Esophagus mucosa (tissue), 1 donor: ENCODE results near the gene TMEM82. TPM values are rescaled to one million over a fixed set of nuclear protein-coding genes. Genes with fewer than 3 reads are reported as not detected.
"Not testable (repeated sequence)": the region's sequence is repeated elsewhere in the genome, so short reads cannot be mapped to it uniquely, and the experiment has no call there.

ENCODE experiments used
- ATAC-seq: fragments of 200-7000 bp; cut with Tn5 transposase; one replicate; pipeline ENCODE4 v1.9.1; 2020
- total RNA-seq: library from RNA; stranded (reverse); gene quantifications from one replicate; pipeline ENCODE4 v1.2.4, GENCODE V29; 2023
- donor health status: DM: yes; HTN: yes; CAD: no.

Gene TMEM82
- not detected for total RNA-seq

DNA sequence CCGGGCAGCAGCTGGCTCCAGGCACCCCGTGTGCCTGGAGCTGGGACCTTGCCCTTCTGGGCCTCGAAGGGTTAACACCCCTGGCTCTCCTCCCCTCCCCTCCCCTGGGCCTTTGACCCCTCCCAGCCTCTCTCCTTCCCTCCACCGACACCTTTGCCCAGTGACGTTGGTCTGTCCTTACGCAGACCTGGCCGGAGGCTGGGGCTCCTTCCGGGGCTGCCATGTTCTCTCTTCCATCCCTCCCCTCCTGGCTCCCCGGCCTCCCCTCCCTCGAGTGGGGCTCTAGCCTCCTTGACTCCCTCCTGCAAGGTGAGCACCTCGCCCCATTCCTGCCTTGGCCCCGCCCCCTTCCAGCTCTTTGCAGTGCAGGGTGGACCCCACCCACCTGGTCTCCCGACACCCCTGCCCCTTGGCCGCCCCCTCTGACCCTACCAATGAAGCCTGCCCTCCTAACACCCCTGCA lies at the start of gene TMEM82:
Gene TMEM82, plus strand, starts transcription at position 161 of the 463 bp plus-strand sequence. Its CDS starts 61 bp downstream, at position 222.
- no peak for ATAC-seq

DNA sequence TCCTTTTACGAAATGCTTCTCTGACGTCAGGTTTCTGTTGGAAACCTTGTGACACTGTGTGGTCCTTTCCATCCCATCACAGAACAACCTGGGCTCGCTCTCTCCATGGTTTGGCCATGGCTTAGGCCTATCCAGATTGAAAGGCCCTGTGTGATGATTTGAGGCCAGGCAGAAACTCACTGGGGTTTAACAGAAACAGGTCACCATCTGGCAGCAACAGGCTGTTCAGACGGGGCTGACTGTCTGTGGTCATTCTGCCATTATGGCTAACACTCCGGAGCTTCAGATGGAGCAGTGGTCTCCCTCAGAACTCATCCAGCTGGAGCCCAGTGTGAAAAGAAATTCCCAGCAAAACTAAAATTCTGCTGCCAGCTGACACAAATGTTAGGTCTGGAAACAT lies 48.9 kb upstream of the TMEM82 start:
- no peak for ATAC-seq

DNA sequence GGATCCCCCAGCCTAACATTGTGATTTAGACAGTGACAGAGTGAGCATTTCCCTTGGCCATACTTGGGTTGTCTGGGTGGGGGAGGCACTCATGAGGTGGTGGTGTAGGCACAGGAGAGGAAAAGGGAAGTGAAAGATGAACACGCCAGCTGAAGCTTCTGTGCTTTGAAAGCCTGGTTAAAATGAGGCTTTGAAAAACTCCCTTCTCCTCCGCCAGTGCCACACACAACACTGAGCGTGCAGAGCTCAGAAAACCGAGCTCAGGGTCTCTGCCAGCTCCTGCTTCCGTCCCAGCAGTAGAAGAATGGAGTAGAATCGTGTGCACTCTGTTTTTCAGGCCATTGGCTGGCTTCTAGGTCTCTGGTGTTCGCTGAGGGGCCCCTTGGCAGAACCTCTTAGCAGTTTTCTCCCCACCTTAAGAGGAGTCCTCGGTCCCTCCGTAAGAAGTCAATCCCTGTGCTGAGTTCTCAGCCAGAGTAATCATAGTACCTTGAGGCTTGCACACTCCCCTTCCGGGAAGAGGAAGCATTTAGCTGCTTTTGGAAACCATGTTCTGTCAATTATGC lies 45.3 kb upstream of the TMEM82 start:
- ATAC-seq, result peak; percentile 55

DNA sequence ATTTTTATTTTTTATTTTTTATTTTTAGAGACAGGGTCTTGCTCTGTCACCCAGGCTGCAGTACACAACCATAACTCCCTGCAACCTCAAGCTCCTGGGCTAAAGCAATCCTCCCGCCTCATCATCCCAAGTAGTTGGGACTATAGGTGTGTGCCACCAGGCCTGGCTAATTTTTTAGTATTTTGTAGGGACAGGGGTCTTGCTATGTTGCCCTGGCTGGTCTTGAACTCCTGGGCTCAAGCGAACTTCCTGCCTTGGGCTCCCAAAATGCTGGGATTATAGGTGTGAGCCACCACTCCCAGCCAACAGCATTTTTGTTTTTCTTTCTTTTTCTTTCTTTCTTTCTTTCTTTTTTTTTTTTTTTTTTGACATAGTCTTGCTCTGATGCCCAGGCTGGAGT lies 44.1 kb upstream of the TMEM82 start:
- no peak for ATAC-seq

DNA sequence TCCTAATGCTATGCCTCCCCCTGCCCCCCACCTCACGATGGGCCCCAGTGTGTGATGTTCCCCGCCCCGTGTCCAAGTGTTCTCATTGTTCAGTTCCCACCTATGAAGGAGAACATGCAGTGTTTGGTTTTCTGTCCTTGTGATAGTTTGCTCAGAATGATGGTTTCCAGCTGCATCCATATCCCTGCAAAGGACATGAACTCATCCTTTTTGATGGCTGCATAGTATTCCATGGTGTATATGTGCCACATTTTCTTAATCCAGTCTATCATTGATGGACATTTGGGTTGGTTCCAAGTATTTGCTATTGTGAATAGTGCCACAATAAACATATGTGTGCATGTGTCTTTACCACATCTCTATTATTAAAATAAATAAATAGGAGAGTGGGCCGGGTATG lies 43.0 kb upstream of the TMEM82 start:
- not testable (repeated sequence) for ATAC-seq

DNA sequence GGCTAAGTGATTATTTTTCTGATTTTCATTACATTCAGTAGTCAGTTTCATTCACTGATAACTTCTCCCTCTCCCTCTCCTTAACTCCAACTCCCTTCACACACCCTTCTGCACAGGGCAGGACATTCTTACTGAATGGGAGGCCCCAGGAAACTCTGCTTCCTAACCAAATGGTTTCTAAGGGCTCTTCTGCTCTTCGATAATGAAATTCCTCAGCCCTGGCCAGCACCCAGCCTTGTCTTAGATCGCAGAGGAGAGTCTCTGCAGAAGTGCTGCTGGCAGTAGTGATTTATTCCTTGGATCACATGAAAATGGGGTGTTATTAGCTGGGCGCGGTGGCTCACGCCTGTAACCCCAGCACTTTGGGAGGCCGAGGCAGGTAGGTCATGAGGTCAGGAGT lies 41.8 kb upstream of the TMEM82 start:
- ATAC-seq, result no peak

DNA sequence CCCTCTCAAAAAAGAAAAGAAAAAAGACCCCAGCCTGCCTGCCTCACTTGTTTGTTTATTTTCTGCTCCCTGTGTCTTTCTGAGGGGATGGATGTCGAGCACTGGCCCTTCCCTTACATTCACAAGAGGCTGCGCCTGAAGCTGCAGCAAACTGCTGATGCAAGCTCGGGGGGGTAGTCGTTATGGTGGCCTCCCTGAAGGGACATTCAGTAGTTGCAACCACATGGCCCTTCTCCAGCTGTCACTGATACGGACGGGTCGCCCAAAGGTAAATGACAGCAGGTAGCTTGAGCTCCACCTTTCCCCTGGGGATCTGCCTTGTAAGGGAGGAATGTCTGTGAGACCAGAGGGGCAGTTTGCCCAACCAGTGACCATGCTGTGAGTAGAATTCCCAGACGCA lies 40.5 kb upstream of the TMEM82 start:
- no peak for ATAC-seq

DNA sequence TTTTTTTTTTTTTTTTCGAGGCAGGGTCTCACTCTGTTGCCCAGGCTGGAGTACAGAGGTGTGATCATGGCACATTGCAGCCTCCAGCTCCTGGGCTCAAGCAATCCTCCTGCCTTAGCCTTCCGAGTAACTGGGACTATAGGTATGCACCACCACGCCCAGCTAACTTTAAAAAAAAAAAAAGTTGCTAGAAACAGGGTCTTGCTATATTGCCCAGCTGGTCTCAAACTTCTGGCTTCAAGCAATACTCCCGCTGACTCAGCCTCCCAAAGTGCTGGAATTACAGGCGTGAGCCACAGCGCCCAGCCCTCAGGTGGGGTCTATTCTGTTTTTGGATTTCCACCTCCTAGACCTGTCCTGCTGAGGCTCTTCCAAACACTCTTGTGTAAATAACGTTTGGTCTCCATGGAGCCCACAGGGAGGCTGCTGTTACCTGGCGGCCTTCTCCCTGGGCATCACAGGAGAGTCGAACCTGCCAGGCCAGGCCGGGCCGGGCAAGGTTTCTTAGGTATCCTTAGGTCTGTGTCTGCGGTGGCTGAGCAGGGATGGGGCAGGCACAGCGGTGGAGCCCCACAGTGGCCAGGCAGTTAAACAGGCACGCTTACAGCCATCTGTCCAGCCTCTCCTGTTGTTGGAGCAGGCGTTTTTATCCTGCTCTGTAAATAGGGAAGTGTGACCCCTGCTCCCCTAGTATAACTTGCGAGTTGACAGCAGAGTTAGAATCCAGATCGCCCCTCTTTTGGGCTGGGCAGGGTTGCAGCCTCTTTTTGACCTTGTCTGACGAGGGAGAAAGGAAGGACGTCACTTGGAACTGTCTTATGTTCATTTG lies 39.4 kb upstream of the TMEM82 start:
- ATAC-seq, result peak; percentile 72

DNA sequence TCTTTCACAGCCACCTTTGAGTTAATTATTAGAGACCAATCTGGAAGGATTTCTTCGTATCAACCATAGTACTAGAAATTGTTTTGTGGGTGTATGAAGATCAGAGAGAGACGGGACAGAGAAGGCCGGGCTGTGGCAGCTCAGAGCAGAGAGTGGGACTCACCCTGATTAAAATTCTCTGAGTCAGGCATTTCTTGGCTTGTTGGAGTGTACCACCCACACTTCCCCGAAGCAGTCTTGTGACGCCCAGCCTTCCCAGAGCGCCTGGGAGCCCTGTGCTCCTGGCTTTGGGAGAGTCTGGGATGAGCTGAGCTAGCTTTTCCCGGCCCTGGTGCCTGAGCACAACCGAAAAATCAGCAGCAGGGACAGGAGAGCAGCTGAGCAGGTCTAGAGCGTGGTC lies 38.7 kb upstream of the TMEM82 start:
- ATAC-seq, result peak; percentile 92

DNA sequence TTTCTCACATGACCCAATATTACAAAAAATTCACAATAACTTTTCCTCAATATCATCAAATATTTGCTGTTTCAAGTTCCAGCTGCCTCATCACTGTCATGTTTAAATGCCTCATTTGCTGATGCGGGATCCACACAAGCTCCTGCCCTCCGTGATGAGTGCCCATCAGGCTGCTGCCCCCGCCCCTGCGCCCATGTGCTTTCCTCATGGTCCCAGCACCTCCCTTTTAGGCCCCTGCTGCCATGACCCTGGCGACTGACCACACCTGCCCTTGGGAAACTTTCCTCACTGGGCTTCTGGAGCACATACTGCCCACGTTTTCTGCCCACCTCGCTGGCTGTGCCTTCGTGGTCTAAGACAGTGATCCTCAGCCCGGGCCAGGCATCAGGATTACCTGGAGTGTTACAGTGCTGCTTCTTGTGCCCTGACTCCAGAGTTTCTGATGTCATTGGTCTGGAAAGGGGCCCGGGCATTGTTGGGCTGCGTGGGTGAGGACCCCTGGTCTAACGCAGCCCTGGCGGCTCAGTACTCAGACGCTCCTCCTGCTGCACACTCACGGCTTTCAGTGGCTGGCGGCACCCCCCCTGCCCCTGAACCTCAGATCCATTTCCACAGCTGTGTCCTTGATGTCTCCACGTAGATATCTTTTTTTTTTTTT lies 37.6 kb upstream of the TMEM82 start:
- ATAC-seq, result no peak

DNA sequence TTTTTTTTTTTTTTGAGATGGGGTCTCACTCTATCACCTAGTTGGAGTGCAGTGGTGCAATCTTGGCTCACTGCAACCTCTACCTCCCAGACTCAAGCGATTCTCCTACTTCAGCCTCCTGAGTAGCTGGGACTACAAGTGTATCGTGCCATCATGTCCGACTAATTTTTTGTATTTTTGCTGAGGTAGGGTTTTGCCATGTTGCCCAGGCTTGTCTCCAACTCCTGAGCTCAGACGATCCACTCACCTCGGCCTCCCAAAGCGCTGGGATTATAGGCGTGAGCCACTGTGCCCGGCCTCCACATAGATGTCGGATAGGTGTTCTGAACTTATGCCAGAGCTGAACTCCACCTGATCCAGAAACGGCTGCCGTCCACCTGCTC lies 37.1 kb upstream of the TMEM82 start:
- ATAC-seq, result no peak

DNA sequence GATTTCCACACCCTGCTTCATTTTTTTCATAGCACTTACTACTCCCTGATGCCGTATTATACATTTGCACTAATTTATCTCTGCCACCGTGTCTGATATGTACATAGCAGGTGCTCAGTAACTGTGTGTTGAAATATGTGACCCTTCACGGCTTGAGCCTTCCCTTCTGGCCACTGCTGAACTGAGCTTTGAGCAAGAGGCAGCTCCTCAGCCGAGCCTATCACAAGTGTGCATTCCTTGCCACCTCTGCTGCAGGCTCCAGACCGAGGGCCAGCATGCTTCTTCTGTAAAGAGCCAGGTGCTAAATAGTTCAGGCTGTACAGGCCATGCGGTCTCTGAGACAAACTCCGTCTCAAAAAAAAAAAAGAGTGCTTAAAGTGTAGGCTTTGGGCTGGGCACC lies 35.5 kb upstream of the TMEM82 start:
- ATAC-seq, result no peak

DNA sequence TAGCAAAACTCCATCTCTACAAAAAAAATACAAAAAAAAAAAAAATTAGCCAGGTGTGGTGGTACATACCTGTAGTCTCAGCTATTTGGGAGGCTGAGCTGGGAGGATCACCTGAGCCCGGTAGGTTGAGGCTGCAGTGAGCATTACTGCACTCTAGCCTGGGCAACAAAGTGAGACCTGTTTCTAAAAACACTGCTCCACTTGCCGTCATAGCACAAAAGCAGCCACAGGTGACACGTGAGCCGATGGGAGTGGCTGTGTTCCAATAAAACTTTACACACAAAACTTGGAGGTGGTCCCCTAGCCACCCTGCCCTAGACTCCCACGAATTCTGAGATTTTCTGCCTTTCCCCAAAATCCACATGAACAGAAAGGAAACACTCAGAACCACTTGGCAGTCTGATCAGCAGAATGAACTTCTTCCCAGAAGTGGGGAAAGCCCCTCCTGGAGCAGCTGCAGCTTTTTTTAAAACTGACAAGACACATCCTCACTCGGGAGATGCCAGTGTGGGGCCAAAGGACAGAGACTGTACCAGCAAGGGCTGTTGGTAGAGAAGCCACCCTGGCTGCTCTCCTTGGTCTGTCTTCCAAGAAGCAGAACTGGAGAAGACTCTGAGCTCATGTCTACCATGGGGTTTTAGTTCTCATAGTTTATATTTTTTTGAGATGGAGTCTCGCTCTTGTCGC lies 34.9 kb upstream of the TMEM82 start:
- no peak for ATAC-seq

DNA sequence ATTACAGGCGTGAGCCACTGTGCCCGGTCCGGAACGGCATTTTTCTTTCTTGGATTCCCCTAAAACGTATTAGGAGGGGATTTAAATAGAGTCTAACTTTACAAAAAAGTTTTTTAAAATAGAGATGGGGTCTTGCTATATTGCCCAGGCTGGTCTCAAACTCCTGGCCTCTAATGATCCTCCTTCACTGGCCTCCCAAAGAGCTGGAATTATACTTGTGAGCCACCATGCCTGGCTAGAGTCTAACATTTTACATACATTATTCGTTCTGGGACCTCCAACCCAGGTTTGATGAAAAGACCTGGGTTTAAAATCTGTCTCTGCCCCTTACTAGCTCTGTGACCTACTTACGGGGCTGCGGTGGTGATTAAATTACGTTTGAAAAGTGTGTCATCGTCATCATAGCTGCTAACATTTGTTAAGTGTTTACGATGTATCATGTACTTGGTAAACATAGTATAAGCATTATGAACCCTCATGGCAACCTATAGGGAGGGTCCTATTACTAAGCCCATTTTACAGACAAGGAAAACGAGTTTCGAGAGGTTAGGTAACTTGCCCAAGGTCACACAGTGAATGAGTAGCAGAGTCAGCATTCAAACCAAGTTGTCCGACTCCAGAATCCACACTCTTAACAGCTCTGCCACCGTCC lies 33.7 kb upstream of the TMEM82 start:
- peak; percentile 60 for ATAC-seq

DNA sequence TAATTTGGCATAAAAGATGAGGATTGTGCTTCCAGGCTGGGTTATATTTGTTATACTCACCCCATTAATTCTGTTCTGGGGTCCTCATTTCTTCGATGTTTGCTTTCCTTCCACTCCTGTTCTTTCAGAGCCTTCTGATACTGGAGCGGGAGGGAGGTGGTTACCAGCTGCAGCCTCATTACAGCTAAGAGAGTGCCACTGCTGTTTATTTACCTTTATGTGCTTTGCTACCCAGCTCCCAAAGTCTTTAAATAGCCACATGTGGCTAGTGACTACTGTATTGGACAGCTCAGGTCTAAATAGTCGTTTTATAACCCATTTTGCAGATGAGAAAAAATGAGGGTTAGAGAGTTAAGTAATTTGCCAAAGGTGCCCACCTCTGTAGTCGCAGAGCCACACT lies 33.1 kb upstream of the TMEM82 start:
- ATAC-seq, result no peak

DNA sequence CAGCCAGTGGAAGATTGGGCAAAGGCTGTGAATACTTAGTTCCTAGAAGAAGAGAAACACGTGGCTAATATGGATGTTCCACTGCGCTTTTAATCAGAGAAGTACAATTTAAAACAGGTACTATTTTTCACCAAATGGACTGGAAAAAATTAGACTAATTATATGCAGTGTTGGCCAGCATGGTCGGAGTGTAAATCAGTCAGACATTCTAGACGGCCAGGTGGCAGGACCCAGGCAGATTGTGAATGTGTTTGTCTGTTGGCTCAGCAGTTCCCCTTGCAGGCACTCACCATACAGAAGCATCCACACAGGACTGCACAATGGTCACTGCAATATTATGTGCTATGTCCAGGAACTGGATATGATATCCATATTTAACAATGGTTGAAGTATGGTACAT lies 30.1 kb upstream of the TMEM82 start:
- ATAC-seq, result no peak

DNA sequence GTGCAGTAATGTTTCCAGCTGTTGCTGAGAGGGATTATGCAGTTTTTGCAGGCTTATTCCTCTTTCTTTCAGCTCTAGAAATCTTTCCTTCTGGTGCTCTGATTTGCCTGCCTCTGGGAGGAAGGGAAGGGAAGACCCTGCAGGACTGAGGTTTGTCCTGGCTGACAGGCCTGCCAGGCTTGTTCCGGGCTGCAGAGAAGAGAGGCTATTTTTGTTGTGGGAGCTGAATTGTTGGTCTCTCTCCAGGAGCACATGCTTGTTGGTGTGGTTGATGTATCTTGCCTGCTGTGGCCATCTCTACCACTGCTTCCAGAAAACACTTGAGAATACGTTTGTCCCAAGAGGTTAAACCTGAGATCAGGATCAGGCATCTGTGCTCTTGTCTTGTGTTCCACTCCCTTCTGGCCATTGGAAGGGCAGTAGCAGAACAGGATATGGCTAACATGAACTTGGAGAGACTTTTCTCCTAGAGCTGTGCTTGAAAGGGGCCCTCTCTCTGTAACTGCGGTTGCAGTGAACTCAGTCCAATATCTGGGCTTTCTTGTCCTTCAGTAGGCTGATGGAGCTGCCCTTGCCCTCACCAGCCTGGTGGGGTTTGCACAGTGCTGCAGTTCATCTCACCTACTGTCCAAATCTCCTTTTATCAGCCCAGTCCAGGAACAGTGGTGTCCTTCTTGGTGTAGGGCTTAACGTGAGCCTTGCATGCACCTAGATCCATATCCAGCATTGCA lies 27.7 kb upstream of the TMEM82 start:
- no peak for ATAC-seq

DNA sequence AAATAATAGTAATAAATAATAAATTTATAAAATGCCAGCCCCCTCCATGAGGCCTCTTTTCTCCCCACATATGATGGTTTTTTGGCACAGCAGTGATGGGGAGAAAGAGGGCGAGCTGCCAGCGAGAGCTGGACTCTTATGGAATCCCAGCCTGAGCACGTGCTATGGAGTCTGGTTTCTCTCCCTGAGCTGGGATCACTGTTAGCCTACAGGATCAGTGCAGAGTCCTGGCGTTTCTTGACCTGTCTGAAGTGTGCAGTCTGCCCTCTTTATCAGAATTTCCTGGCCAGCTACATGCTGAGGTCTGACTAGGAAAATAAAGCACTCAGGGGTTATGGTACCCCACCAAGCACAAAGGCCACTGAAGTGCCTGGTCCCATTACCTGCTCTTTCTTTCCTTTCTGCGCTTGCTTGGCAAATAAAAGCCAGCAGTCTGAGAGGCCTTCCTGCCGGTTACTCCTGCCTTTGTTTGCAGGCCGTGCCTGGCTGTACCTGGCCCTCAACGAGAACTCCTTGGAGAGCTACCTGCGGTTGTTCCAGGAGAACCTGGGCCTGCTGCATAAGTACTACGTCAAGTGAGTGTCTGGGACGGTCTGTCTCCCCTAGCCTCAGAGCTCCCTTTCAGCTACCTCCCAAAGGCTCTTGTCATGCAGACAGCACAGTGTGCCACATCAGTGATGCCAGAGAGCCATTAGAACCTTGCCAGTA lies 24.7 kb upstream of the TMEM82 start:
- ATAC-seq, result no peak

DNA sequence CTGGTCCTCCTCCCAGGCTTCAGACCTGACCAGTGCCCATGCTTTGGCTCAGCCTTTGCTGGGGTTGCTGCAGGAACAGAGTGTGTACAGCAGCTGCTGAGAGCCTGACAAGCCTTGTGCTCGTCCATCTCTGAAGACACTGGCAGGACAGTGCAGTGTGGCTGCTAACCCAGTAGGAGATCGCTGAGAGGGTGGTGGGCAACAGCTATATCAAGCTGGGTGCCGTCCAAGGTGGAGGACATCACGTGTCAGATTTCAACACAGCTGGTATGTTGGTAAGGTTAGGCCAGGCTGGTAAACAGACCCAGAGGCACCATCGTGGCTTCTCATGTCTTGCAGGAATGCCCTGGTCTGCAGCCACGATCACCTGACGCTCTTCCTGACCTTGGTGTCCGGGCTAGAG lies 24.1 kb upstream of the TMEM82 start:
- no peak for ATAC-seq

DNA sequence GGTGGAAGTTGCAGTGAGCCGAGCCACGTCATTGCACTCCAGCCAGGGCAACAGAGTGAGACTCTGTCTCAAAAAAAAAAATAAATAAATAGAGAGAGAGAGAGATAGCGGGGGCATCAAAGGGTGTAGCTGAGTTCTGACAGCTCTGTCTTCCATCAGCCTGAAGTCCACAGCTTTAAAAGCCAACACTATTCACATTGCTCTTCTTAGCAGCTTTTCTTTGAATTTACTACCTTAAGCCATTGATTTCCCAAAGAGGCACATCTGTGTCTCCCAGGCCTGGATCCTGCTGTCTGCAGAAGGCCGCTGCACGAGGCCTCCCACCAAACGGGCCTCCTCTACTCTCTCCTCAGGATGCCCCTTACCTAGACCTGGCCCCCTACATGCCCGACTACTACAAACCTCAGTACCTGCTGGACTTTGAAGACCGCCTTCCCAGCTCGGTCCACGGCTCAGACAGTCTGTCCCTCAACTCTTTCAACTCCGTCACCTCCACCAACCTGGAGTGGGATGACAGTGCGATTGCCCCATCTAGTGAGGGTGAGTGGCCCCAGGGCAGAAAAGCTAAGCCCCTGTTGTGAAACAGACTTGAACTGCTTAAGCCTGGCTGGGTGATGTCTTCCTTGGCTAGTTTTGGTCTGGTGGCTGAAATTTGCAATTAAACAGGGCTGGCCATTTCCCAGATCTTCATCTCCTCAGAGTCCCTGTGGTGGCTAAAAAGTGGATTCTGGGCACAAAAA lies 22.7 kb upstream of the TMEM82 start:
- no peak for ATAC-seq

DNA sequence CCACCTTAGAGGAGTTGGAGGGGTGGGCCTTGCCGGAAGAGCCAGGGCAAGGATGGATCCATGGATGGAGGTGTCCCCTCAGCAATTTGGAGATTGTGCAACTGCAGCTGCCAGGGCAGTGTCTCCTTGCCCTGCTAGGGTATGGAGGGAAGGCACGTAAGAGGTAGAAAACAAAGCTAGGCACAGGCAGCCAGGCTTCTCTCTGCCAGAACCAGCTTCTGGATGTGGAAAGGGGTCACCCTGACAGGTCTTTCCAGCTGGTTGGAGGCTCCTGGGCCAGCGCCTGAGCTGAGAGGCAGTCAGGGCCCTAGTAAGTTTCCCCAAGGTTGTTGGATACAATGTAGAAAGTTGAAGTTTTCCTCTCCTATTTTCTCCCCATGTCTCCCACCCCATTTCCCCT lies 21.4 kb upstream of the TMEM82 start:
- no peak for ATAC-seq
